HG03558 (cell line): ENCODE measurements around the gene RNF166.

Source experiments
- ATAC-seq: cut with Tn5 transposase; IDR thresholded peaks from one replicate; pipeline ENCODE4 v1.9.1; 2021; ENCODE audit warnings: moderate number of reproducible peaks; ENCODE audit not compliant: unreplicated experiment; ENCODE audit errors: extremely low read depth

RNF166 gene

GRCh38 chr16:88725609-88726407 is 19.6 kb upstream of the RNF166 start:
- no peak for ATAC-seq

GRCh38 chr16:88724855-88725555 is 18.8 kb upstream of the RNF166 start:
- no peak for ATAC-seq

- no peak for ATAC-seq
Measured at GRCh38 chr16:88723911-88724310, 17.7 kb upstream of the RNF166 start.

GRCh38 chr16:88723507-88723887 is 17.3 kb upstream of the RNF166 start:
- no peak for ATAC-seq

GRCh38 chr16:88722784-88723506 is 16.7 kb upstream of the RNF166 start:
- no peak for ATAC-seq

- ATAC-seq = no peak
Measured at GRCh38 chr16:88721815-88722755, 15.9 kb upstream of the RNF166 start.

GRCh38 chr16:88721236-88721635 is 15.0 kb upstream of the RNF166 start:
- no peak for ATAC-seq

- ATAC-seq = no peak
Measured at GRCh38 chr16:88720396-88720970, 14.3 kb upstream of the RNF166 start.

- no peak for ATAC-seq
Measured at GRCh38 chr16:88719933-88720296, 13.7 kb upstream of the RNF166 start.

GRCh38 chr16:88719267-88719932 is 13.2 kb upstream of the RNF166 start:
- no peak for ATAC-seq

GRCh38 chr16:88718178-88718577 is 12.0 kb upstream of the RNF166 start:
- ATAC-seq = no peak

- ATAC-seq = no peak
Measured at GRCh38 chr16:88716601-88717001, 10.4 kb upstream of the RNF166 start.

- ATAC-seq = no peak
Measured at GRCh38 chr16:88716201-88716600, 10.0 kb upstream of the RNF166 start.

GRCh38 chr16:88715312-88716190 is 9.3 kb upstream of the RNF166 start:
- ATAC-seq = no peak

GRCh38 chr16:88714420-88715302 is 8.5 kb upstream of the RNF166 start:
- no peak for ATAC-seq

- ATAC-seq = no peak
Measured at GRCh38 chr16:88713568-88714419, 7.6 kb upstream of the RNF166 start.
